GM23248 (cell line): Measurements from ENCODE around the gene RMI2. TPM values are rescaled to one million over a fixed set of nuclear protein-coding genes. Genes with fewer than 3 reads are reported as not detected.

Experiments
- DNase-seq: peaks from one replicate; pipeline ENCODE4 v3.0.0-alpha.2; 2015
- H2AFZ ChIP-seq: fragments of 200-600 bp; sonication (generic); 2 replicates; pipeline ENCODE4 v1.6.1; 2016; ENCODE audit warnings: antibody characterized with exemption
- H3F3A ChIP-seq: fragments of 200-600 bp; sonication (generic); 2 replicates; pipeline ENCODE4 v1.6.1; 2016; ENCODE audit warnings: mild to moderate bottlenecking, antibody characterized with exemption, mixed run types; ENCODE audit not compliant: insufficient read depth
- H3K27ac ChIP-seq: fragments of 200-600 bp; sonication (generic); 2 replicates; pipeline ENCODE4 v1.5.1; 2016; ENCODE audit warnings: mild to moderate bottlenecking
- H3K27me3 ChIP-seq: fragments of 200-600 bp; sonication (generic); replicated peaks from 2 replicates; pipeline ENCODE4 v1.6.1; 2016; ENCODE audit warnings: mild to moderate bottlenecking; ENCODE audit not compliant: insufficient read depth
- H3K36me3 ChIP-seq: fragments of 200-600 bp; sonication (generic); 2 replicates; pipeline ENCODE4 v1.6.1; 2016; ENCODE audit warnings: low read depth, mild to moderate bottlenecking
- H3K4me1 ChIP-seq: fragments of 200-600 bp; sonication (generic); 2 replicates; pipeline ENCODE4 v1.6.1; 2016; ENCODE audit warnings: mild to moderate bottlenecking; ENCODE audit not compliant: insufficient read depth
- H3K4me2 ChIP-seq: fragments of 200-600 bp; sonication (generic); one replicate; pipeline ENCODE4 v1.6.1; 2016; ENCODE audit warnings: mild to moderate bottlenecking; ENCODE audit not compliant: unreplicated experiment
- H3K4me3 ChIP-seq: fragments of 200-600 bp; sonication (generic); 2 replicates; pipeline ENCODE4 v1.5.1; 2016; ENCODE audit warnings: mild to moderate bottlenecking
- H3K79me2 ChIP-seq: fragments of 200-600 bp; sonication (generic); 2 replicates; pipeline ENCODE4 v1.6.1; 2016; ENCODE audit warnings: mild to moderate bottlenecking; ENCODE audit not compliant: insufficient read depth
- H3K9ac ChIP-seq: fragments of 200-600 bp; sonication (generic); 2 replicates; pipeline ENCODE4 v1.6.1; 2016; ENCODE audit warnings: mild to moderate bottlenecking
- H3K9me2 ChIP-seq: fragments of 200-600 bp; sonication (generic); 2 replicates; pipeline ENCODE4 v1.6.1; 2016; ENCODE audit warnings: mixed run types, mild to moderate bottlenecking, moderate library complexity; ENCODE audit not compliant: insufficient read depth
- H3K9me3 ChIP-seq: fragments of 200-600 bp; sonication (generic); one replicate; pipeline ENCODE4 v1.6.1; 2017; ENCODE audit warnings: low read depth
- H4K20me1 ChIP-seq: fragments of 200-600 bp; sonication (generic); 2 replicates; pipeline ENCODE4 v1.6.0; 2016; ENCODE audit not compliant: insufficient read depth
- EZH2 ChIP-seq: fragments of 200-600 bp; sonication (generic); IDR thresholded peaks from 2 replicates; pipeline ENCODE4 v1.6.1; 2018; ENCODE audit warnings: antibody characterized with exemption, mild to moderate bottlenecking; ENCODE audit not compliant: insufficient read depth, poor library complexity, severe bottlenecking
- EZH2phosphoT487 ChIP-seq: fragments of 200-600 bp; sonication (generic); IDR thresholded peaks from 2 replicates; pipeline ENCODE4 v1.6.1; 2018; ENCODE audit warnings: antibody characterized with exemption, moderate library complexity, mild to moderate bottlenecking, low read depth; ENCODE audit not compliant: insufficient read depth
- WGBS, 2 experiments: methylation state at CpG; one replicate each; pipeline ENCODE4 v1.1.6; 2015 to 2017; ENCODE audit warnings: low lambda C conversion rate in 2 of 2, low coverage in 1 of 2; ENCODE audit errors: missing lambda C conversion rate in 2 of 2; 5-methylcytosine and 5-hydroxymethylcytosine counted together
- in situ Hi-C: fragments of 300-500 bp; cut with MboI; formaldehyde crosslinking; loops from 2 replicates; pipeline ENCODE4 v1.15.0; 2020
- polyA plus RNA-seq: library from polyadenylated mRNA; unstranded; fragments of >200 nt; fragmentation: Nextera tagmentation; extraction: Ambion mirVana; gene quantifications from 2 replicates; pipeline ENCODE4 v1.2.1, GENCODE V29; 2016
- total RNA-seq: library from RNA; depleted of rRNA; stranded (reverse); fragments of >200 nt; shearing (Covaris generic); gene quantifications from 2 replicates; pipeline ENCODE4 v1.2.3, GENCODE V29; 2014

The RMI2 gene
- total and polyA plus RNA-seq, 2 experiments from 2014 or later: 8.5 to 11.9 TPM

DNA sequence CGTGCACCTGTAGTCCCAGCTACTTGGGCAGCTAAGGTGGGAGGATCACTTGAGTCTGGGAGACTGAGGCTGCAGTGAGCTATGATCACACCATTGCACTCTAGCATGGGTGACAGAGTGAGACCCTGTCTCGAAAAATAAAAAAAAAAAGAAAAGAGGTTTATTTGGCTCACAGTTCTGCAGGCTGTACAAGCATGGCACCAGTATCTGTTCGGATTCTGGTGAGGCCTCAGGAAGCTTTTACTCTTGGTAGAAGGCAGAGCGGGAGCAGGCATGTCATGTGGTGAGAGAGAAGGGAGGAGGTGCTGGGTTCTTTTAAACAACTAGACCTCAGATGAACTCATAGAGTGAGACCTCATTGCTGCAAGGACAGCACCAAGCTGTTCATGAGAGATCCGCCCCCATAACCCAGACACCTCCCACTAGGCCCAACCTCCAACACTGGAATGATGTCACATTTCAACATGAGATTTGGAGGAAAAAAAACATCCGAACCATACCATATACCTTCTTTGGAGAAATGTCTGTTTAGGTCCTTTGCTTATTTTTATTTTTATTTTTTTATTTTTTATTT is 10.3 kb upstream of the RMI2 start:
- Histone ChIP-seq H3F3A (no peaks in the 10 kb centered on the region), H3K4me1 (no peaks in the 10 kb centered on the region), H3K27me3 (no peaks in the 10 kb centered on the region), H2AFZ (no peak overlapping the region), H3K27ac (no peak overlapping the region), H3K79me2 (no peaks in the 10 kb centered on the region), H3K9me2 (no peaks in the 10 kb centered on the region), H3K4me2 (no peak overlapping the region), H3K9me3 (no peaks in the 10 kb centered on the region), H4K20me1 (no peaks in the 10 kb centered on the region), H3K4me3 (no peak overlapping the region), H3K36me3 (no peaks in the 10 kb centered on the region), H3K9ac (no peak overlapping the region)
- no peak for TF ChIP-seq EZH2phosphoT487
- in situ Hi-C loops: no loop called here
- DNase-seq: no peak
- 66 to 82% methylated on average over 6 of the region's 6 CpGs for WGBS, 2 experiments

DNA sequence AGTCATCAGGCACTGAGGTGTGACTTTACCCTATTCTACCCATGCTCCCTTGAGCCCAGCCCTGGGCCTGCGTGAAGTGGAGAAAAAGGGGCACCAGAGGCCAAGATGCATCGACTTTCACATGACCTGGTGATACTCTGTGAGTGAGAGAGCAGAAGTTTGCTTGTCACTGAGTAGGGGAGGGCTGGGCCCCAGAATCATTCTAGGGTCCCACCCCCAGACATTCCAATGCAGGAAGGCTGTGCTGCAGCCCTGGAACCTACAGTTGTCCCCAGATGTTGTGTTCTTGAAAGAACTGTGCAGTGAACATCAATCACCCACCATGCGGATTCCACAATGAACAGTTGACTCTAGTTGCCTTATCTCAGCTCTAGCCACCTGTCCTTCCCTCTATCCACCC is 6.2 kb upstream of the RMI2 start:
- no peaks in the 10 kb centered on the region for H3K9me2 ChIP-seq

DNA sequence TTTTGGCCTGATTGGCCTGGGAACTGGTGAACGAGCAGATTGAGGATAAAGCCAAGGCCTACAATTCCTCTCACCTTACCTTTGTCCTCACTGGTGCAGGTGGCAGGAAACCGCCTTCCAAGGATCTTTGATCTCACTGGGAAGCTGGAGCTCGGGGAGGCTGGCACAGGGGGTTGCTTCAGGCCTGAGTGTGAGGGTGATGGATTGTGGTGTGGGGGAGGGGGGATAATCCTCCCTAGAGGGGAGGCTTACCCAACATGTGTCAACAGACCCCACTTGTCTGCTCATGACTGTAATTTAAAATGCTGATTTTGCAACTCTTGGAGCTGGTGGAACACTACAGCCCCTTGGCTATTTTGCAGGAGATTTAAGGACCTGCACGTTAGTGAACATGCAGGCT is 4.5 kb upstream of the RMI2 start:
- WGBS, 2 experiments: 79 to 82% methylated on average over 4 of the region's 4 CpGs
- no peak overlapping the region for H3K4me3 ChIP-seq
- no peaks in the 10 kb centered on the region for H3K9me2 ChIP-seq
- no peaks in the 10 kb centered on the region for H3K9me3 ChIP-seq
- no peak for DNase-seq
- no peaks in the 10 kb centered on the region for H3K27me3 ChIP-seq
- H3K36me3 ChIP-seq: no peaks in the 10 kb centered on the region
- no peaks in the 10 kb centered on the region for H4K20me1 ChIP-seq
- no peak overlapping the region for H3K27ac ChIP-seq
- H3K9ac ChIP-seq: no peak overlapping the region
- no peak overlapping the region for H3K4me2 ChIP-seq
- no peak overlapping the region for H2AFZ ChIP-seq
- H3K79me2 ChIP-seq: peaks cover 1% of the 10 kb centered on the region; the same call in 1 of the 2 replicates
- H3F3A ChIP-seq: no peaks in the 10 kb centered on the region
- no peaks in the 10 kb centered on the region for H3K4me1 ChIP-seq
- in situ Hi-C loops: no loop called here
- TF ChIP-seq EZH2phosphoT487 (no peak), EZH2 (no peak)

More for the DNA sequence above, 6.2 kb upstream of the RMI2 start:
- Histone ChIP-seq H3K9me3 (no peaks in the 10 kb centered on the region), H3K27me3 (no peaks in the 10 kb centered on the region), H3K9ac (no peak overlapping the region), H3K4me2 (no peak overlapping the region), H3K36me3 (no peaks in the 10 kb centered on the region), H3K4me3 (no peak overlapping the region), H3F3A (no peaks in the 10 kb centered on the region), H2AFZ (no peak overlapping the region), H3K4me1 (no peaks in the 10 kb centered on the region), H3K27ac (no peak overlapping the region), H4K20me1 (no peaks in the 10 kb centered on the region), H3K79me2 (no peaks in the 10 kb centered on the region)
- DNase-seq: no peak
- no peak for TF ChIP-seq EZH2phosphoT487
- no peak for TF ChIP-seq EZH2
- 57 to 58% methylated on average over 3 of the region's 3 CpGs for WGBS, 2 experiments
- in situ Hi-C loops: no loop called here

DNA sequence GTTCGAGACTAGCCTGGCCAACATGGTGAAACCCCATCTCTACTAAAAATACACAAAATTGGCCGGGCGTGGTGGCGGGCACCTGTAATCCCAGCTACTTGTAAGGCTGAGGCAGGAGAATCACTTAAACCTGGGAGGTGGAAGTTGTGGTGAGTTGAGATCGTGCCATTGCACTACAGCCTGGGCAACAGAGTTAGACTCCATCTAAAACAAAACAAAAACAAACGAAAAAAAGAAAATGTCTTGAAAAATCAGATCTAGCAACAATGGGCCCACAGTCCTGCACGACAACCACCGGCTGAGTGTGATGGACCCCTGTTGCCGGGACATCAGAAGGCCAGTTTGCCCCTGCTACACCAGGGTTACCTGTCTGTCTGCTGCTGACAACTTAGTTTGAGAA is 3.9 kb upstream of the RMI2 start:
- Histone ChIP-seq H2AFZ (no peak overlapping the region), H3K27me3 (no peaks in the 10 kb centered on the region), H4K20me1 (no peaks in the 10 kb centered on the region), H3F3A (no peaks in the 10 kb centered on the region), H3K4me1 (no peaks in the 10 kb centered on the region), H3K4me2 (no peak overlapping the region), H3K9ac (no peak overlapping the region), H3K79me2 (peaks cover 8% of the 10 kb centered on the region), H3K27ac (no peak overlapping the region), H3K9me2 (no peaks in the 10 kb centered on the region), H3K9me3 (no peaks in the 10 kb centered on the region), H3K36me3 (no peaks in the 10 kb centered on the region), H3K4me3 (no peak overlapping the region)
- 82 to 87% methylated on average over 9 of the region's 9 CpGs for WGBS, 2 experiments
- no peak for DNase-seq
- no peak for TF ChIP-seq EZH2
- no peak for TF ChIP-seq EZH2phosphoT487
- in situ Hi-C loops: no loop called here
